ENCODE measurements around the gene ZFP62.
A peak's percentile ranks its signal among the peaks of the same experiment; 100 is the strongest.

Gene ZFP62

DNA sequence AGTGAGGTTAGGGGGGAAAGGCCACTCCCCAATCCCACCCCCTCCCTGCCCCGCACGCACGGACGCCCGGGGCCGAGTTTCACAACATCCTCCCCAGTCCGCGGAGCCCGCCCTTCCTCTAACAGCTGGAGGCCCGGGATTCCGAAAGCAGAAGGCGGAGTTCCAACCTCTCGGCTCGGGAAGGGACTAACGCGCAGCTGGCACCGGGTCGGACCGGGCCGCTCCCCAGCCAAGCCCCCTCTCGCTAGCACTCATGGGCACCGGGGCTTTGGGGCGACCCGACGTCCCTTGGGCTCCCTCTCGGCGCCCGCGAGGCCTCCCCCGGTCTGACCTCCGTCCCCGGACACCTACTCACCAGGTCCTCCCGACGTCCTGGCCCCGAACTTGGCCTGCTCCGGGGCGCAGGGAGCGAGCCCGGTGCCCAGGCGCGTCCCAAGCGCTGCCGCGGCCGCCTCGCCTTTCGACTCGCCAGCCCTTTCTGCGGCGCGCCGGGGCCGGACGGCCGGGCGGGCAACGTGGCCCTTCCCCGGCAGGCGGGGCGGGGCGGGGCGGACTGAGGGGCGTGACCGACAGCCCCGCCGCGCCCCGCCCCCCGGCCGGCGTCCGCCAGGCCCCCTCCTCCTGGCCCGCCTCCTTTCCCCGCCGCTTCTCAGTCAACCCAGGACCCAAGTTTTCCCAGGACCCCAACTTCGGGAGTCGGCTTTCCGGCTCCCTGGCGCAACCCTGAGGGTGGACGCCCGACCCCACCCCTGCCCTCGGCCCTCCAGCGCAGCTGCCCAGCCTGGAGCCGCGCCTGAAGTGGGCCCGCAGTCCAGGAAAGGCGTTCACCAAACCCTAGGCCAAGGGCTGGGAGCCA, 58.5 kb downstream of the ZFP62 start, which contains the start of gene MGAT1:
Gene MGAT1 (minus strand): TSS at position 482 of the 856 bp plus-strand sequence. CDS start 9,835 bp downstream, outside the sequence.
- TF ChIP-seq CTCF (IDR thresholded peaks at IDR 0.05; ENCODE audit: borderline replicate concordance, insufficient read depth, low read depth, low read length): no peak
- peak within 1 kb of the TSS; percentile 94 for H3K4me3 ChIP-seq (ENCODE audit: low read depth, low read length)

- H3K4me3 ChIP-seq (ENCODE audit: low read depth, low read length): peak overlapping the region; percentile 94
- TF ChIP-seq CTCF (IDR thresholded peaks at IDR 0.05; ENCODE audit: borderline replicate concordance, insufficient read depth, low read depth, low read length): no peak
Observed at GRCh38 chr5:180801596-180802324, 59.3 kb downstream of the ZFP62 start.

DNA sequence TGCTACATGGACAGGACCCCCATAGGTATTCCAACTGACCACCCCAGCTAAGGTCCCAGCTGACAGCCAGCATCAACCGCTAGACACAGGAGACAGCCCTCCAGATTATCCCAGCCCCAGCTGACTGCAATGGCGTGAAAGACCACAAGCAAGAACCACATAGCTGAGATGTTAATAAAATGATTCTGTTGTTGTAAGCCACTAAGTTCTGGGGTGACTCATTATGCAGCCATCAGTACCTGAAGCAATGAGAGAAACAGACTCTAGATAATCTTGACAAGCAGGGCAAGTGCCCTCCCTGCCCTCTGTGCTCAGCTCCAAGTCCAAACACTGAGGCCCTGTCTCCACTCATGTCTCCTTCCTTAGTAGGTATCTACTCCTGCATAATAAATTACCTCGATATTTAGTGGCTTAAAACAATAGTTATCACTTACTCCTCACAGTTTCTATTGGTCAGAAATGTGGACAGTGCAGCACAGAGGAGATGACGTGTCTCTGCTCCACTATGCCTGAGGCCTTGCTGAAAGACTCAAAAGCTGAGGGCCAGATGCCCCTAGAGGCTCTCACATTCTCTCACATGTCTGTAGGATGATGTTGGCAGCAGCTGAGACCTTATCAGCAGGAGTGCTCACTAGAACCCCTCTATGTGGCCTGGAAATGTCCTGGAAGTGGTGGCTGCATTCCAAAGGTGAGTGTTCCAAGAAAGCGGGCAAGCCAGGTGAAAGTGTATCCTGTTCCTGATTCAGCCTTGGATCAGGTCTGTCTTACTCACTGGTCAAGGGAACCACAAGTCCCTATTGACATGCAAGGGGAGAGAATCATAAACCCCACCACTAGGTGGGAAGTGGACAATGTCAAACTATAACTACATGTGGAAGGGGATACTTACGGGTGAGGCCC, 60.9 kb downstream of the ZFP62 start:
- no peak overlapping the region for H3K4me3 ChIP-seq (ENCODE audit: low read depth, low read length)
- no peak for TF ChIP-seq CTCF (IDR thresholded peaks at IDR 0.05; ENCODE audit: borderline replicate concordance, insufficient read depth, low read depth, low read length)

DNA sequence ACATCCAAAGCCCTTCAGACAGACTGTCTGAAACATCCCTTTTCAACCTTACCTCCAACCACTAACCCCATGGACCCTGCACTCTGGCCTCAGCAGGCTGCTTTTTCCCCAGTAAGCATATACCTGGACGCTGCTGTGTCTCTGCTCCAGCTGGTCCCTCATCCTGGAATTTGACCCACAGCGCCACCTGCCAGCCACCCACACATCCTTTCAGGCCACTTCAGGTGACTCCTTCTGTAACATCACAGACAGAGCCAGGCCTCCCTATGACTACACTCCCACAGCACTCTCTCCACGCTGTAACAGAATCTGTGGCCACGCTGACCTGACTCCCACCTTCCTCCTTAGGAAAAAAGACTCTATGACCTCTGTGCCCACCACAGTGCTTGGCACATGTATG, 61.9 kb downstream of the ZFP62 start:
- no peak overlapping the region for H3K4me3 ChIP-seq (ENCODE audit: low read depth, low read length)
- TF ChIP-seq CTCF (IDR thresholded peaks at IDR 0.05; ENCODE audit: borderline replicate concordance, insufficient read depth, low read depth, low read length): peak; percentile 23; the same call in 1 of the 2 replicates

GRCh38 chr5:180798193-180798592, 62.9 kb downstream of the ZFP62 start:
- no peak overlapping the region for H3K4me3 ChIP-seq (ENCODE audit: low read depth, low read length)
- TF ChIP-seq CTCF (IDR thresholded peaks at IDR 0.05; ENCODE audit: borderline replicate concordance, insufficient read depth, low read depth, low read length): no peak
